Lower leg skin (tissue), 4 donors: ENCODE data around the gene SMPD3. TPM values are rescaled to one million over a fixed set of nuclear protein-coding genes. Genes with fewer than 3 reads are reported as not detected.

Experiments
- DNase-seq, 2 donors: peaks; one replicate each; pipeline ENCODE4 v3.0.0-alpha.2; 2019; ENCODE audit warnings: low spot score in 2 of 2
- H3K4me3 ChIP-seq: fragments of 200-600 bp; sonication (generic); 2 replicates; pipeline ENCODE4 v1.5.1; 2017; ENCODE audit warnings: mild to moderate bottlenecking, low read depth; ENCODE audit not compliant: poor library complexity, severe bottlenecking
- POLR2A ChIP-seq, 2 donors: fragments of 450-650 bp; IDR thresholded peaks; one replicate each; pipeline ENCODE4 v1.6.1; 2016 to 2017; ENCODE audit warnings: antibody characterized with exemption in 2 of 2, mild to moderate bottlenecking in 1 of 2, moderate library complexity in 1 of 2
- WGBS, 2 donors: methylation state at CpG; one replicate each; pipeline ENCODE4 v1.1.5; 2018; 5-methylcytosine and 5-hydroxymethylcytosine counted together
- intact Hi-C: fragments of 100-400 bp; cut with DNase I; formaldehyde crosslinking; loops from one replicate; pipeline ENCODE4 v1.15.0; 2023; ENCODE audit warnings: low total_unique reads
- total RNA-seq, 4 donors: library from RNA; depleted of rRNA; stranded (reverse); fragments of >200 nt; gene quantifications; one replicate each; pipeline ENCODE4 v1.1.0, GENCODE V29; 2016
- TF ChIP-seq, protein P1 (sequence below), 3 donors: fragments of 450-650 bp; IDR thresholded peaks; one replicate each; pipeline ENCODE4 v1.5.1; 2016; ENCODE audit warnings: antibody characterized with exemption in 3 of 3, mild to moderate bottlenecking in 3 of 3, moderate library complexity in 2 of 3

Gene SMPD3
- total RNA-seq, 4 donors from 2014 or later: 30.2 to 135 (median 58.3) TPM

DNA sequence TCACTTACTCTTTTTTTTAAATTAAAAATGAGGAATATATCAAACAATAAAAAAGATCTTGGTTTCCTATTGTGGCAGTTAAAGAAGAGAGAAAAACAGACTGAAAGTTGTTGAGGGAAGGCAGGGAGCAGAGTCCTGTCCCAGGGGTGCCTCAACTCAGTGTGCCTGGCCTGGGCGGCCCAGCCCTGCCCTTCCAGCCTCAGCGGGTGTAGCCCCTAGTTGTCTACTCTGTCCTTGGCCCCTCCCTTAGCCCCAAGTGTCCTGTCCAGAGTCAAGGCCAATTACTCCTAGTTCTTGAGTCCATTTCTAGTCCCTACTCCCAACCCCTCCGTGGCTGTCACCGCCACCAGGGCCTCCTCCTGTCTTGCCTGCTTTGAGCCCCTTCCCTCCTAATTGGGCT lies 52.5 kb downstream of the SMPD3 start:
- intact Hi-C loops: loop anchor here (10.0 kb wide), 1 partner anchor 109 kb away; no protein-coding TSS in a partner anchor
- TF ChIP-seq POLR2A (IDR thresholded peaks at IDR 0.05): no peak
- TF ChIP-seq, protein P1, sequence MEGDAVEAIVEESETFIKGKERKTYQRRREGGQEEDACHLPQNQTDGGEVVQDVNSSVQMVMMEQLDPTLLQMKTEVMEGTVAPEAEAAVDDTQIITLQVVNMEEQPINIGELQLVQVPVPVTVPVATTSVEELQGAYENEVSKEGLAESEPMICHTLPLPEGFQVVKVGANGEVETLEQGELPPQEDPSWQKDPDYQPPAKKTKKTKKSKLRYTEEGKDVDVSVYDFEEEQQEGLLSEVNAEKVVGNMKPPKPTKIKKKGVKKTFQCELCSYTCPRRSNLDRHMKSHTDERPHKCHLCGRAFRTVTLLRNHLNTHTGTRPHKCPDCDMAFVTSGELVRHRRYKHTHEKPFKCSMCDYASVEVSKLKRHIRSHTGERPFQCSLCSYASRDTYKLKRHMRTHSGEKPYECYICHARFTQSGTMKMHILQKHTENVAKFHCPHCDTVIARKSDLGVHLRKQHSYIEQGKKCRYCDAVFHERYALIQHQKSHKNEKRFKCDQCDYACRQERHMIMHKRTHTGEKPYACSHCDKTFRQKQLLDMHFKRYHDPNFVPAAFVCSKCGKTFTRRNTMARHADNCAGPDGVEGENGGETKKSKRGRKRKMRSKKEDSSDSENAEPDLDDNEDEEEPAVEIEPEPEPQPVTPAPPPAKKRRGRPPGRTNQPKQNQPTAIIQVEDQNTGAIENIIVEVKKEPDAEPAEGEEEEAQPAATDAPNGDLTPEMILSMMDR (IDR thresholded peaks at IDR 0.05): no peak
- no peak for DNase-seq
- 72 to 82% methylated on average over 4 of the region's 4 CpGs for WGBS, 2 donors
- no peak overlapping the region for H3K4me3 ChIP-seq

- no peak for DNase-seq
- 76 to 77% methylated on average over 8 of the region's 8 CpGs for WGBS, 2 donors
- H3K4me3 ChIP-seq: no peak overlapping the region
- TF ChIP-seq, protein P1 (IDR thresholded peaks at IDR 0.05): no peak
- no peak for TF ChIP-seq POLR2A (IDR thresholded peaks at IDR 0.05)
- intact Hi-C loops: loop anchor here (10.0 kb wide), 1 partner anchor 110 kb away; no protein-coding TSS in a partner anchor
These were observed 53.0 kb downstream of the SMPD3 start for GRCh38 chr16:68395167-68395786.

DNA sequence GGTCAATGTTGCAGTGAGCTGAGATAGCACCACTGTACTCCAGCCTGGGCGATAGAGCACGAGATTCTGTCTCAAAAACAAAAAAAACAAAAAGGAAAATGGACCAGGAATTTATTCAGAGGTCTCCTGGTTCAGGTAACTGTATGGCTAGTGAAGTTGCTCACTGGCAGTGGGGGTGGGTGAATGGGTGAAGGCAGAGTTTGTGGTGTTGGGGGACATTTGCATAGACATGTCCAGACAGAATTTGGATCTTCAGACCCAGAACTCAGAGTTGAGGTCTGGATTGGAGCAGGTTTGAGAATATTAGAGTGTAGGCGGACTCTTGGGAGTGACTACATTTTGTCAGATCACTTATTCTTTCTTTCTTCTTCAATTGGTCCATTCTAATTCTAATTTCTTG lies 55.0 kb downstream of the SMPD3 start:
- H3K4me3 ChIP-seq: no peak overlapping the region
- 83 to 90% methylated on average over 3 of the region's 3 CpGs for WGBS, 2 donors
- intact Hi-C loops: loop anchor here (10.0 kb wide), 1 partner anchor 111 kb away; no protein-coding TSS in a partner anchor
- TF ChIP-seq, protein P1 (IDR thresholded peaks at IDR 0.05): no peak
- TF ChIP-seq POLR2A (IDR thresholded peaks at IDR 0.05): no peak
- no peak for DNase-seq

DNA sequence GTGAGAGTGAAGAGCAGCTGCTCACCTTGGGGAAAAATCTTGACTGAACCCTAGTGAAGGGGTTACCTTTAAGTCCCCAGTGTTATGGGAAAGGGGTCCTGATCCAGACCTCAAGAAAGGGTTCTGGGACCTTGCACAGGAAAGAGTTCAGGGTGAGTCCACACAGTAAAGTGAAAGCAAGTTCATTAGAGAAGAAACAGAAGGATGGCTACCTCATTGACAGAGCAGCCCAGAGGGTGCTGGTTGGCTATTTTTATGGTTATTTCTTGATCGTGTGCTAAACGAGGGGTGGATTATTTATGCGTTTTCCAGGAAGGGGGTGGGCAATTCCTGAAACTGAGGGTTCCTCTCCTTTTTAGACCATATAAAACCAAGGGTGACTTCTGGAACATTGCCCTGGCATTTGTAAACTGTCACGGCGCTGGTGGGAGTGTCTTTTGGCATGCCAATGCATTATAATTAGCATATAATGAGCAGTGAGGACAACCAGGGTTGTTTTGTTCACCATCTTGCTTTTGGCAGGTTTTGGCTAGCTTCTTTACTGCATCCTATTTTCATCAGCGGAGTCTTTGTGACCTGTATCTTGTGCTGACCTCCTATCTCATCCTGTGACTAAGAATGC lies 58.4 kb downstream of the SMPD3 start:
- intact Hi-C loops: loop anchor here (10.0 kb wide), 1 partner anchor 115 kb away; no protein-coding TSS in a partner anchor
- no peak for DNase-seq
- H3K4me3 ChIP-seq: no peak overlapping the region
- 70 to 72% methylated on average over 6 of the region's 6 CpGs for WGBS, 2 donors
- TF ChIP-seq, protein P1 (IDR thresholded peaks at IDR 0.05): no peak
- no peak for TF ChIP-seq POLR2A (IDR thresholded peaks at IDR 0.05)

GRCh38 chr16:68389006-68389405 lies 59.3 kb downstream of the SMPD3 start:
- intact Hi-C loops: no loop called here
- WGBS, 2 donors: 66 to 72% methylated on average over 8 of the region's 8 CpGs
- TF ChIP-seq POLR2A (IDR thresholded peaks at IDR 0.05): no peak
- TF ChIP-seq, protein P1 (IDR thresholded peaks at IDR 0.05): no peak
- H3K4me3 ChIP-seq: no peak overlapping the region
- no peak for DNase-seq
